Fibroblast of lung (primary cell): ENCODE results near the gene FBXO3. TPM values are rescaled to one million over a fixed set of nuclear protein-coding genes. Genes with fewer than 3 reads are reported as not detected.

Source experiments
- DNase-seq, 2 donors: peaks; one replicate each; pipeline versions ENCODE4 v3.0.0 to v3.0.0-alpha.2; 2010; ENCODE audit warnings: low read depth in 2 of 2
- H2AFZ ChIP-seq: 2 replicates; pipeline ENCODE4 v1.5.1; 2012; ENCODE audit warnings: low read length, control low read depth, inconsistent platforms
- H3K27ac ChIP-seq: 2 replicates; pipeline ENCODE4 v1.5.1; 2011; ENCODE audit warnings: low read length, control low read depth; ENCODE audit not compliant: insufficient read depth
- H3K27me3 ChIP-seq: 2 replicates; pipeline ENCODE4 v1.5.1; 2011; ENCODE audit warnings: mild to moderate bottlenecking, low read length; ENCODE audit not compliant: control insufficient read depth, insufficient read depth
- H3K36me3 ChIP-seq: 2 replicates; pipeline ENCODE4 v1.5.1; 2011; ENCODE audit warnings: low read length; ENCODE audit not compliant: control insufficient read depth, insufficient read depth
- H3K4me1 ChIP-seq: 2 replicates; pipeline ENCODE4 v1.5.1; 2011; ENCODE audit warnings: low read length; ENCODE audit not compliant: control insufficient read depth, insufficient read depth; ENCODE audit errors: extremely low read depth
- H3K4me2 ChIP-seq: 2 replicates; pipeline ENCODE4 v1.5.1; 2011; ENCODE audit warnings: low read length, control low read depth; ENCODE audit not compliant: insufficient read depth; ENCODE audit errors: extremely low read depth
- H3K4me3 ChIP-seq, 4 experiments: fragments of 200-600 bp in 1 of 4; sonication (generic) in 1 of 4; replicated peaks in 1 of 4; 2 replicates each; pipeline ENCODE4 v1.5.1; 2011 to 2016; ENCODE audit warnings: low read length in 4 of 4, low read depth in 3 of 4, mild to moderate bottlenecking in 3 of 4, control low read depth in 2 of 4, inconsistent platforms in 1 of 4, mixed read lengths in 1 of 4; ENCODE audit not compliant: insufficient read depth in 1 of 4; ENCODE audit errors: control extremely low read depth in 1 of 4
- H3K79me2 ChIP-seq: 2 replicates; pipeline ENCODE4 v1.5.1; 2012; ENCODE audit warnings: mild to moderate bottlenecking, low read length, inconsistent platforms; ENCODE audit not compliant: control insufficient read depth, insufficient read depth
- H3K9ac ChIP-seq: 2 replicates; pipeline ENCODE4 v1.5.1; 2011; ENCODE audit warnings: mild to moderate bottlenecking, low read length, control low read depth; ENCODE audit not compliant: insufficient read depth
- H3K9me3 ChIP-seq: 2 replicates; pipeline ENCODE4 v1.5.1; 2012; ENCODE audit warnings: low read depth, low read length; ENCODE audit not compliant: control insufficient read depth, insufficient read depth
- H4K20me1 ChIP-seq: 2 replicates; pipeline ENCODE4 v1.5.1; 2011; ENCODE audit warnings: low read length; ENCODE audit not compliant: control insufficient read depth, insufficient read depth; ENCODE audit errors: extremely low read depth
- CTCF ChIP-seq, 2 donors: IDR thresholded peaks in 1 of 2; conservative IDR thresholded peaks in 1 of 2; 1 replicate in 1 of 2; 2 replicates in 1 of 2; pipeline ENCODE4 v1.5.1; 2011 to 2012; ENCODE audit warnings: low read length in 2 of 2, control low read depth in 1 of 2, inconsistent platforms in 1 of 2, low read depth in 1 of 2, mild to moderate bottlenecking in 1 of 2
- EZH2 ChIP-seq: IDR thresholded peaks from 2 replicates; pipeline ENCODE4 v1.5.1; 2012; ENCODE audit warnings: low read length, control low read depth, mild to moderate bottlenecking; ENCODE audit errors: missing control alignments
- polyA plus RNA-seq, 2 donors: library from polyadenylated mRNA; depleted of rRNA in 1 of 2; stranded (reverse) in 1 of 2; unstranded in 1 of 2; fragments of >200 nt; gene quantifications; 2 replicates each; pipeline ENCODE4 v1.2.1, GENCODE V29; 2011 to 2012; ENCODE audit warnings: missing spikeins in 1 of 2
- total RNA-seq: library from RNA; depleted of rRNA; stranded (reverse); fragments of >200 nt; gene quantifications from 2 replicates; pipeline ENCODE4 v1.2.1, GENCODE V29; 2014

Gene FBXO3
- total and polyA plus RNA-seq, 2 donors (not counting 1 experiment from before 2014, with no cell fraction given), result 28.7 to 46.2 TPM

- peaks cover 37% of the 10 kb centered on the region for H3K4me1 ChIP-seq
- peak overlapping the region; percentile 92 for H3K4me2 ChIP-seq
- H3K27ac ChIP-seq, result peak overlapping the region; percentile 95
- peak overlapping the region in 1 of 4 experiments; percentile 9 for H3K4me3 ChIP-seq
- no peaks in the 10 kb centered on the region for H3K9me3 ChIP-seq
- no peak overlapping the region for H2AFZ ChIP-seq
- DNase-seq, result no peak
- no peaks in the 10 kb centered on the region for H3K27me3 ChIP-seq
- H3K9ac ChIP-seq, result no peak overlapping the region
- TF ChIP-seq EZH2, result no peak
- no peak for TF ChIP-seq CTCF (conservative IDR thresholded peaks at IDR 0.05 in 1 of 2, IDR thresholded peaks at IDR 0.05 in 1 of 2; ENCODE audit: low read depth in 1 of 2, low read length in 2 of 2)
- H3K79me2 ChIP-seq, result no peaks in the 10 kb centered on the region
- H4K20me1 ChIP-seq, result no peaks in the 10 kb centered on the region
- H3K36me3 ChIP-seq, result no peaks in the 10 kb centered on the region
Measured at GRCh38 chr11:33692541-33692940, 81.8 kb downstream of the FBXO3 start.

- TF ChIP-seq EZH2 (no peak), CTCF (conservative IDR thresholded peaks at IDR 0.05 in 1 of 2, IDR thresholded peaks at IDR 0.05 in 1 of 2; ENCODE audit: low read depth in 1 of 2, low read length in 2 of 2) (no peak)
- Histone ChIP-seq H3K27ac (peak overlapping the region; percentile 95), H3K79me2 (no peaks in the 10 kb centered on the region), H3K36me3 (no peaks in the 10 kb centered on the region), H3K4me3 (peak overlapping the region in 3 of 4 experiments; percentile 9 to 33 (median 18)), H3K27me3 (no peaks in the 10 kb centered on the region), H3K9ac (peak overlapping the region; percentile 47), H3K9me3 (no peaks in the 10 kb centered on the region), H3K4me2 (peak overlapping the region; percentile 92), H4K20me1 (no peaks in the 10 kb centered on the region), H2AFZ (peak overlapping the region; percentile 31), H3K4me1 (peaks cover 37% of the 10 kb centered on the region)
- peak; percentile 96 to 97 for DNase-seq
Measured at GRCh38 chr11:33692013-33692504, 82.3 kb downstream of the FBXO3 start.

DNA sequence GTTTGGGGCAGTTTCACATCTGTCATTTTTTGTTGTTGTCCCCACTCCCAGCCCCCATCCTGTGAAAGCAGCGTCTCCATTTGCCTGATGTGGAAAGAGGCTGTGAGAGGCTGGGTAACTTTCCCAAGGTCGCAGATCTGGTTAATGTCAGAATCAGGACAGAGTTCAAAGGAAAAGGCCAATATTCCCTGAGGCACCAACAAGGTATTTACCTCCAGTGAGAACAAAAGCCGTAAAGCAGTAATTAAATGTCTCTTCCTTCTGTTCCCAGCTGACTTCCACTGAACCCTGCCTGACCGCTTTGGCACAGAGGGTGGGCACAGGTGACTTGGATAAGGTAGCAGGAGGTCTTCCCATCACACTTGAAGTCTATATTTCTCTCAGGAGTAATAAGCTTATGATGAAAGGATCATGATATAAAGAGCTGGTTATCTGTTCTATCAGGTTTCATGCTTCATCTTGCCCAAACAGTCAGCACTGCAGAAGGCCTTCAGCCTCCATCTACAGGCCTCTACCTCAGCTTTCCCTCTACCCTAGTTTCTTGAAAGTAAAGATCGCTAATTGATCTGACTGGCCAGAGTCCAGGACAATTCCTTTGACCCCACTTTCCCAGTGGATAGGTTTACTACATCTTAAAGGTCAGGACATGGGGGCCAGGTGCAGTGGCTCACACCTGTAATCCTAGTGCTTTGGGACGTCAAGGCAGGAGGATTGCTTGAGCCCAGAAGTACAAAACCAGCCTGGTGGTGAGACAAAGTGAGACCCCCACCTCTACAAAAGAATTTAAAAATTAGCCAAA lies 83.1 kb downstream of the FBXO3 start:
- H3K9ac ChIP-seq, result peak overlapping the region; percentile 49
- no peaks in the 10 kb centered on the region for H3K27me3 ChIP-seq
- peak overlapping the region; percentile 95 for H3K27ac ChIP-seq
- H3K9me3 ChIP-seq, result no peaks in the 10 kb centered on the region
- no peaks in the 10 kb centered on the region for H3K36me3 ChIP-seq
- peaks cover 37% of the 10 kb centered on the region for H3K4me1 ChIP-seq
- DNase-seq, result no peak
- TF ChIP-seq CTCF (conservative IDR thresholded peaks at IDR 0.05 in 1 of 2, IDR thresholded peaks at IDR 0.05 in 1 of 2; ENCODE audit: low read depth in 1 of 2, low read length in 2 of 2), result no peak
- no peak for TF ChIP-seq EZH2
- H3K79me2 ChIP-seq, result no peaks in the 10 kb centered on the region
- H3K4me3 ChIP-seq, result peak overlapping the region in 1 of 4 experiments; percentile 8
- H4K20me1 ChIP-seq, result no peaks in the 10 kb centered on the region
- H2AFZ ChIP-seq, result no peak overlapping the region
- peak overlapping the region; percentile 92 for H3K4me2 ChIP-seq
